HG03571 (cell line): Measurements from ENCODE around the gene TSHZ1.

Experiments
- ATAC-seq: cut with Tn5 transposase; IDR thresholded peaks from one replicate; pipeline ENCODE4 v1.9.1; 2021; ENCODE audit not compliant: unreplicated experiment

Gene TSHZ1

GRCh38 chr18:75218065-75218923 lies 7.7 kb downstream of the TSHZ1 start:
- no peak for ATAC-seq

DNA sequence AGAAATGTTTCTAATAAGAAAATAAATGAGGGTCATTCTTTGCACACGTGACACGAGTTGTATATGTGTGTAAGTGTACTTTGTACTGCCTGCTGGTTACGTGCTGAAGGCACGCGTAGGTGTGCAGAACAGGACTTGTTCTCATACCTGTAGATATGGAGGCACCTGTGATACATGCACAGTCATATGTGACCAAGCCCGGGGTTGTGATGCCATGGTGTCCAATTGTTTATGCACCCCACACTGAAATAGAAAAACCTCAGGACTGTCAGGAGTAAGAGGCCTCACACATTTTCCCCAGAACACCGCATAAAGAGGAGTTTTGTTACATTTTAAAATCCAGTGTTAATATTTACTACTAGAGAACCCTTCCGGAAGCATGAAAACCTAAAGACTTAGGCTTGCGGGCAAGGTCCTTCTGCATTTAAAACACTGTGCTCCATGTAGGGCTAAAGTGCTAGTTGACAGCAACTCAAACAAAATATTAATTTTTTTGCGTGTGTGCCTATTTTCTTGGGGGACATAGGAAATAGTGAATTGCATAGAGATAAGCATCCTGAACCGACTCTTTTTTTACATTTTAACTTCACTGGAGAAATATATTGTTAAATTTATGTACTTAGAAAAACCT lies 9.3 kb downstream of the TSHZ1 start:
- ATAC-seq = no peak

GRCh38 chr18:75220551-75221355 lies 10.2 kb downstream of the TSHZ1 start:
- no peak for ATAC-seq

GRCh38 chr18:75221397-75221796 lies 10.8 kb downstream of the TSHZ1 start:
- no peak for ATAC-seq

- ATAC-seq = no peak
Measured at GRCh38 chr18:75221897-75222296, 11.3 kb downstream of the TSHZ1 start.

- no peak for ATAC-seq
Measured at GRCh38 chr18:75222407-75222806, 11.8 kb downstream of the TSHZ1 start.

- no peak for ATAC-seq
Measured at GRCh38 chr18:75223687-75224347, 13.2 kb downstream of the TSHZ1 start.

DNA sequence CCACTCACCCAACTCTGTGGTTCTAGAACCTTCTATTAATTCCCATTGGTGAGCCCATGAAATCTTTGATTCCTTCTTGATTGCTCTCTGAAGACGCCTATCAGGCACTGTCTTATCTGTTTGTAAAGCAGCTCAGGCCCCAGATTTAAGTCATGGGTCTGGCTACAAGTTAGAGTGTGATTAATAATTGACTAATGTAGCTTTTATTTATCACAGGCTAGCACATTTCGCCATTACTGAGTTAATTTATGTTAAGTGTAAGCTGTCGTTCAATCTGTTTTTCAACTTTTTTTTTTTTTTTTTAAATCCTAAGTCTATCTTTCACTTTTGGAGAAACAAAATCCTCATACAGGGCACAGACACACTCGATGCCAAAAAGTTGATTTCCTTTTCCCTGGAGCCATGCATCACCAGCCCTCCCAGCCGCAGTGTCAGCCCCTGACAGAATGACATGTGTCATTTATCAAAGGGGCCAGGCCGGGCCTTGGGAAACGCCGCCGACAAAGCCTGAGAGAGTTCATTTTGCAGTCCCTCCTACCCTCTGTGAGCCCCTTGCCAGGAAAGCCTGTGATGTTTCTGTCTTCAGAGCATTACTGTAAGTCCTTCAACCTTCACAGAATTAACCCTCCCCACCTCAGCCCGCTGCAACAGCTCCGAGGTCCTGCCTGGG lies 15.8 kb downstream of the TSHZ1 start:
- no peak for ATAC-seq

DNA sequence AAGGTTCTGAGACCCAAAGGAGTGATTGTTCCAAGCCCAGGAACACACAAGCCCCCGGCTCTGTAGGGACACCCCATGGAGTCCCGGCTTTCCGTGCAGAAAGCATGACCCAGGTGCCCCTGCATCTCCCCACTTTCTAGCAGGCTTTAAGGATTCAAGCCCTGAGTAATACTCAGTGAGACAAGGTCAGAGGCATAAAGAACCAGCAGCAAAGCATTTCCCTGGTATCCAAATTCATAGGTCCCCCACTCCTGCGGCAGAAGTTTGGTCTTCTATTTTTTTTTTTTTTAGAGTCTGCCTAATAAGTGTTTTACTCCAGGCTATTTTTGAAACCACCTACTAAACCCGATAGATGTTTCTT lies 16.3 kb downstream of the TSHZ1 start:
- ATAC-seq = no peak

GRCh38 chr18:75227535-75228296 lies 17.1 kb downstream of the TSHZ1 start:
- no peak for ATAC-seq

DNA sequence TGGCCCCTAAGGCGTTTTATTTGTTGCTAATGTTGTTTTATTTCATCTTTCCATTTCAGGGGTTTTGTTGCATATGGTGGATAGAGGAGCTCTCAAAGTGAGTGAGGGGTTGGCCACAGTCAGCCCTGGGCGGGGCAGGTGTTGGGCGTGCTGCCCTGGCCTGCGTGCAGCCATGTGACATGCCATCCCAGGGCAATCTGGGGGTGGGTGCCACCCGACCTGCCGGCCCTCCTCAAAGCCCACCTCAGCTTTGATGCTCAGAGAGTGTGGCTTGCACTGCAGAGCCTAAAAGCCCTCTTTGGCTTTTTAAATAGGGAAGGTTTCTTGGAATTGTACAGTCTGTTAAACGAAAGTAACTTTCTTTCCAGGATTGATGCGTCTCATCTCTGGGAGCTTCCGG lies 18.4 kb downstream of the TSHZ1 start:
- ATAC-seq = no peak

GRCh38 chr18:75229437-75229836 lies 18.8 kb downstream of the TSHZ1 start:
- no peak for ATAC-seq

DNA sequence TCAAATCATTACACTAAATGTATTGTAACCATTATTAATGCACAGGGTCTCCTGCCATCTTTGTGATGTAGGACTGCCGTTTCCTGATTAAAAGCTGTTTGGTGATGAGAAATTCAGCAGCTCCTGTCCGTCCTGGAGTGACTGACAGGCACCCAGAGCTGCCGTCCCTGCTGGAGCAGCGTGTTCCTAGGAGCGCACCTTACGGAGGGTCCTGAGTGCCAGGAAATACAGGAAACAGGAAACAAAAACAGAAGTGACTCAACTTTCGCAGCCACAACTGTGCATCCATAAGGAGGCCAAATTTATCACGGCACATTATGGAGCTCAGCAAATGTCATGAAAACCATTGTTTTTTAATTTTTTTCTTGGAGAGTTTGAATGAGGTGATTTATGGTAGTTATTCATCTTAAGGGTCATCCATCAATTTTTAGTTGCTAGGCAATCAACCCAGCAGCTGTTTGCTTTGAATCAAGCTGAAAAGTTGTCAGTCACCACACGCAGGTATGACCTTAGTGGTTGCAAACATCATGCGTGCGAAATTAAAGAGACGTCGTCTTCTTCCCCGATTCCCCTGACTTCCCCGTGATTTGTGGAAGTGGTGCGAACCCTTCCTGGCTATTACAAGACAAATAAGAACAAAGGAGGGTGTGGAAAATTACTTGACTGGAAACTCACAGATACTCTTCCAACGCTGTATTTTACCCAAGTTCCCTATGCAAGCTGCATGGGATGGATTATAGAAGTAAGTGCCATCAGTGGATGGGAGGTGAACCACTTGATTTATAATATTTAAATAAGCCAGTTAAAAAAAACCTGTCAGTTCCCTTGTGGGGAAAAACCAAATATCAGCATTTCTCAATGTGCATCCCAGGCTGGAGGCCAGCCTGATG lies 19.8 kb downstream of the TSHZ1 start:
- ATAC-seq = no peak

DNA sequence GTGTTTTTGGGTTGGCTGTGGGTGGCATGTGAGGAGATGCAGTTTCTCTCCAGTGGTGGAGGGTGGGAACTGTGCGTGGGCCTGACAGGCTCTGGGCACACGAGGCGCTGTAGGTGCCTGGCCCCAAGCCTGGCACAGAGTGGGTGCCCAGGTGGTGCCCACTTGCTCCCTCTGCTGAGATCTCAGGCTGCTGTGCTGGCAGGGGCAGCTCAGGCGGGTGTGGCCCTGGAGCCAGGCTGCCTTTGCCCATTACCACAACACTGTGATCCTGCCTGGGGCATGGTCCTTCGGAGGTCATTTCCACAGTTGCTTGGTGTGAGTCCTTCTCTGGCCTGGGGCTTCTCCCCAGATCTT lies 20.4 kb downstream of the TSHZ1 start:
- ATAC-seq = no peak

DNA sequence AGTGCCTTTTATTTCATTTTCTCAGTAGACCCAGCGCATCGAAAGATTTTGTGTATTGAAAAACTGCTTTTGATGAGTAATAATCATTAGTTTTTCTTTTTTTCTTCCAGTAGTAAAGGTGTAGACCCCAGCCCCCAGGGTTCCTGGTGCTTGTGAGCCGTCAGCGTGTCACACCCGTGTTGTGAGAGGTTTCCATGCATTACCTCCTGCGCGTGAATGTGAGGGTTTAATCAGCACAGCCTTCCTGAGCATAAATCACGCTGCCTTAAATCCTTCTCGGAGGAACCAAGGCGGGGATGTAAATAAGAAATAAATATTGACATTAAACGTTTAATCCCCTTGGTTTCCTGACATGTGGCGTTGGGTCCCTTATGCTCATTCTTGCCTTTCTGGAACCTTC lies 24.3 kb downstream of the TSHZ1 start:
- no peak for ATAC-seq

GRCh38 chr18:75235896-75236295 lies 25.3 kb downstream of the TSHZ1 start:
- no peak for ATAC-seq

GRCh38 chr18:75238100-75238499 lies 27.5 kb downstream of the TSHZ1 start:
- no peak for ATAC-seq

- no peak for ATAC-seq
Measured at GRCh38 chr18:75238786-75239185, 28.2 kb downstream of the TSHZ1 start.

DNA sequence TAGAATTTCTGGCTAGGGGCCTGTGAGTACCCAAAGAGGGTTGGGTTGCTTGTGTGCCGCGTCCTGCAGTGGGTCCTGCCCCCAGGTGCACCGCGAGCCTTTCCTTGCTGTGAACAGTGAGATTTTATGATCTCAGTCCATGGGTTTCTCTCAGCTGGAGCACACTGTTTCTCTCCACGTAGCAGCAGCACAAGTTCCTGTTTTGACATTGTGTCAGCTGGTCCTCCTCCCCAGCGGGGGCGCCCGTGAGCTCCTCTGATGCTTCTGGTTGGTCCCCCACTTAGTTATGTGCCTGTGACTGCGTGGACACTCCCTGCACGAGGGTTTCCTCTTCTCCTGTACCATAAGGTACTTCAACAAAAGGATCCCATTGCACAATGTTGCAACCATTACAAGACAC lies 29.8 kb downstream of the TSHZ1 start:
- ATAC-seq = no peak
